Neural crest cell (in vitro differentiated cells): Measurements from ENCODE around the gene SMURF2. TPM values are rescaled to one million over a fixed set of nuclear protein-coding genes. Genes with fewer than 3 reads are reported as not detected.

Experiments used
- DNase-seq: peaks from one replicate; pipeline ENCODE4 v3.0.0; 2021; ENCODE audit warnings: low read depth, mixed read lengths, low spot score
- H3K27ac Mint-ChIP-seq: one replicate; pipeline ENCODE4 v1.8.0; 2021; ENCODE audit warnings: mild to moderate bottlenecking, mixed read lengths; ENCODE audit not compliant: unreplicated experiment
- H3K27me3 Mint-ChIP-seq: 2 replicates; pipeline ENCODE4 v1.8.0; 2021; ENCODE audit warnings: low read depth, mild to moderate bottlenecking, mixed read lengths
- H3K36me3 Mint-ChIP-seq: 2 replicates; pipeline ENCODE4 v1.8.0; 2021; ENCODE audit warnings: low read depth, mild to moderate bottlenecking, mixed read lengths
- H3K4me1 Mint-ChIP-seq: 2 replicates; pipeline ENCODE4 v1.8.0; 2021; ENCODE audit warnings: mixed read lengths
- H3K4me3 Mint-ChIP-seq: one replicate; pipeline ENCODE4 v1.8.0; 2021; ENCODE audit warnings: mild to moderate bottlenecking, mixed read lengths
- H3K9me3 Mint-ChIP-seq: 2 replicates; pipeline ENCODE4 v1.8.0; 2021; ENCODE audit warnings: mixed read lengths
- total RNA-seq: library from RNA; stranded (reverse); gene quantifications from 2 replicates; pipeline ENCODE4 v1.2.1, GENCODE V29; 2021
- TF ChIP-seq, protein P1 (sequence below): fragments of 200-600 bp; sonication (generic); conservative IDR thresholded peaks from 2 replicates; pipeline ENCODE4 v1.5.0; 2021; ENCODE audit warnings: antibody characterized with exemption, mild to moderate bottlenecking

SMURF2 gene
- total RNA-seq, 1 donor from 2014 or later: 32.7 TPM

DNA sequence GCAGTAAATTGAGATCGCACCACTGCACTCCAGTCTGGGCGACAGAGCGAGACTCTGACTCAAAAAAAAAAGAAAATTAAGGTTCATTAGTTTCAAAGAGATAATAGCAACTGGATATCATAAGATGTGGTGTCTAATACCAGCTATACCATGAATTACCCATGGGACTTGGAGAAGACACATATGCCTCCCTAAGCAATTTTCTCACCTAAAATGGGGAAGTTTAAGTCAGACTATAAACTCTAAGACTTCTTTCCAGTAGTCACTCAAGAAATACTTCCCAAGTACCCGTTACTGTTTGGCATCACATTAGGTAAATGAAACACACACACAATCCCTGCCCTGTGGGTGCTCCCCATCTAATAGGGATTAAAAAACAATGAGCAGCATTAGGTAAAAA, 22.6 kb downstream of the SMURF2 start:
- Mint-ChIP-seq H3K9me3 (no peaks in the 10 kb centered on the region), H3K27ac (no peak overlapping the region), H3K4me1 (peaks cover 11% of the 10 kb centered on the region), H3K27me3 (no peaks in the 10 kb centered on the region), H3K4me3 (no peak overlapping the region), H3K36me3 (peaks cover 2% of the 10 kb centered on the region)
- no peak for DNase-seq
- TF ChIP-seq, protein P1, sequence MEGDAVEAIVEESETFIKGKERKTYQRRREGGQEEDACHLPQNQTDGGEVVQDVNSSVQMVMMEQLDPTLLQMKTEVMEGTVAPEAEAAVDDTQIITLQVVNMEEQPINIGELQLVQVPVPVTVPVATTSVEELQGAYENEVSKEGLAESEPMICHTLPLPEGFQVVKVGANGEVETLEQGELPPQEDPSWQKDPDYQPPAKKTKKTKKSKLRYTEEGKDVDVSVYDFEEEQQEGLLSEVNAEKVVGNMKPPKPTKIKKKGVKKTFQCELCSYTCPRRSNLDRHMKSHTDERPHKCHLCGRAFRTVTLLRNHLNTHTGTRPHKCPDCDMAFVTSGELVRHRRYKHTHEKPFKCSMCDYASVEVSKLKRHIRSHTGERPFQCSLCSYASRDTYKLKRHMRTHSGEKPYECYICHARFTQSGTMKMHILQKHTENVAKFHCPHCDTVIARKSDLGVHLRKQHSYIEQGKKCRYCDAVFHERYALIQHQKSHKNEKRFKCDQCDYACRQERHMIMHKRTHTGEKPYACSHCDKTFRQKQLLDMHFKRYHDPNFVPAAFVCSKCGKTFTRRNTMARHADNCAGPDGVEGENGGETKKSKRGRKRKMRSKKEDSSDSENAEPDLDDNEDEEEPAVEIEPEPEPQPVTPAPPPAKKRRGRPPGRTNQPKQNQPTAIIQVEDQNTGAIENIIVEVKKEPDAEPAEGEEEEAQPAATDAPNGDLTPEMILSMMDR: no peak

DNA sequence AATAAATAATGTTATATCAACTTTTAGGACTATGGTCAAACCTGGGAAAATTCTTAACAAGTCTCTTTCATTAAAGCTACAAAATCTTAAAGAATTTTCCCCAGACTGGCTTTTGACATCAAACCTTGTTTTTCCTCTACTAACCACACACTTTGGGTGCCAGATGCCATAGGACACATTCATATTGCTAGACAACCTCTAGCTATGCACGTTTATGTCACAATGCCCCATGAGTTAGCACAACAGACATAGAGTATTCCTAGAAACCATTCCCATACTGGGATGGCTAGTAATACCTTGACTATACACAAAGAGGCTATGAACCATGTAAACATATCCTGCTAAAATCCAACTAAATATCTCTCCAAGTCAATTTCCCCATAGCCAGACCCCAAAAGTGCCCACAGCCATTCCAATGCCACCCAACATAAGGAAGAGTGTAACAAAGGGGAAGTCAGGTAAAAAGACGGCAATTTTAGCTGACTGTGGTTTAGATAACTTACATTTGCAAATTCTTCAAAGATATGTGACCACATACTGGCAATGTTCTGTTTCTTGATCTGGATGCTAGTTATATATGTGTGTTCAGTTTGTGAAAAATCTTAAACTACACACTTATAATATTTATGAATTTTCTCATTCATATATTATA, 23.4 kb downstream of the SMURF2 start:
- DNase-seq: no peak
- no peaks in the 10 kb centered on the region for H3K9me3 Mint-ChIP-seq
- H3K27me3 Mint-ChIP-seq: no peaks in the 10 kb centered on the region
- TF ChIP-seq, protein P1: no peak
- peaks cover 2% of the 10 kb centered on the region for H3K36me3 Mint-ChIP-seq
- H3K4me1 Mint-ChIP-seq: peaks cover 11% of the 10 kb centered on the region
- H3K4me3 Mint-ChIP-seq: no peak overlapping the region
- no peak overlapping the region for H3K27ac Mint-ChIP-seq

DNA sequence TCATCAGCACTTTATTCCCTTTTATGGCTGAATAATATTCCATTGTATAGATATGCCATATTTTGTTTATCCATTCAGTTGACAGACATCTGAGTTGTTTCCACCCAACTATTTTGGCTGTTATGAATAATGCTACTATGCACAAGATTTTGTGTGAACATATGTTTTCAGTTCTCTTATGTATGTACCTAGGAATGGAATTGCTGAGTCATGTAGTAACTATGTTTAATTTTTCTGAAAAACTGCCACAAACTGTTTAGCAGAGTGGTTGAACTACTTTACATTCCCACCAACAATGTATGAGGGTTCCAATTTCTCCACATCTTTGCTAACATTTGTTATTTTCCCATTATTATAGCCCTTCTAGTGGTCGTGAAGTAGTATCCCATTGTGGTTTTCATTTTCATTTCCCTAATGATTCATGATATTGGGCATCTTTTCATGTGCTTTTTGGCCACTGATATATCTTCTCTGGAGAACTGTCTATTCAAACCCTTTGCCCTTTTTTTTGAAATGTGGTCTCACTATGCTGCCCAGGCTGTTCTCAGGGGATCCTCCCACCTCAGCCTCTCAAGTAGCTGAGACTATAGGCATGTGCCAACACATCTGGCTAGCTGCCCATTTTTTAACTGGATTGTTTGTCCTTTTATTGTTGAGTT, 26.3 kb downstream of the SMURF2 start:
- H3K27me3 Mint-ChIP-seq: no peaks in the 10 kb centered on the region
- H3K4me3 Mint-ChIP-seq: no peak overlapping the region
- TF ChIP-seq, protein P1: no peak
- DNase-seq: no peak
- H3K9me3 Mint-ChIP-seq: no peaks in the 10 kb centered on the region
- peaks cover 13% of the 10 kb centered on the region for H3K4me1 Mint-ChIP-seq
- peaks cover 2% of the 10 kb centered on the region for H3K36me3 Mint-ChIP-seq
- H3K27ac Mint-ChIP-seq: no peak overlapping the region

DNA sequence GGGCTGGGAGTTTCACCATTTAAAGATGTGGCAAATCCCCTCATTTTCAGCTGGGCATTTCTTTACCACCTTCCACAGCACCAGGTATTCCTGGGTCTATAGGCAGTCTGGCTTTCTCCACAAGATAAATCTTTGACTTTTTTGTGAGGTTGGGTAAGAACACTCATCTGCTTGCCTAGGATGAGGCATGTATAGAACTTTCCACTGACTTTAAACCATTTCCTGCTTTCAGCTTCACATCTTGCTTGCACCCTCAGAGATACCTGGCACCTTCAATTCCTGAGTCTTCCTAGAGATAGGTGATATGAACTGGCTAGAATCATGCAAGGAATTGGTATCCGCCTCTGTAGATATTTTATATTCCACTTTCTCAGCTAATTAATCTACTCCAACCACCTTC, 27.9 kb downstream of the SMURF2 start:
- TF ChIP-seq, protein P1: no peak
- H3K9me3 Mint-ChIP-seq: no peaks in the 10 kb centered on the region
- H3K27me3 Mint-ChIP-seq: no peaks in the 10 kb centered on the region
- H3K36me3 Mint-ChIP-seq: peaks cover 2% of the 10 kb centered on the region
- H3K4me3 Mint-ChIP-seq: no peak overlapping the region
- DNase-seq: no peak
- H3K4me1 Mint-ChIP-seq: peaks cover 10% of the 10 kb centered on the region
- H3K27ac Mint-ChIP-seq: no peak overlapping the region

DNA sequence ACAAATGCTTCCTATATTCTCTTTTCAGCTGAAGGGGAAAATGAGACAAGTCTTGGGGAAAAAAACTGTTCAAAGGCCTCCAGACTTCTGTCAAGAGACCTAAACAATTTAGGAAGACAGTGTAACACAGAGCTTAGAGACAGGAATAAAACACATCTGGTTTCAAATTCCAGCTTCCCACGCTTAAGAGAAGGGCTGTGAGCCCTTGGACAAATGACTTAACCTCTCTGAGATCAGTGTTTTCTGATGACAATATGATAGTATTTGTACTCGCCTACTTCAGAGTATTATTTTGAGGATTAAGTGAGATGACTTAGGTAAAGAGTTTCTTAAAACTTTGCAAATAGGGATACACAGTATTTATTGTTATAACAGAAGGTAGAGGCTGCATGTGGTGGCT, 29.5 kb downstream of the SMURF2 start:
- TF ChIP-seq, protein P1: no peak
- Mint-ChIP-seq H3K27me3 (no peaks in the 10 kb centered on the region), H3K4me3 (no peak overlapping the region), H3K36me3 (no peaks in the 10 kb centered on the region), H3K4me1 (peaks cover 16% of the 10 kb centered on the region), H3K27ac (no peak overlapping the region), H3K9me3 (no peaks in the 10 kb centered on the region)
- no peak for DNase-seq
